LoVo (cell line): ENCODE results near the gene CCDC61.
A peak's percentile ranks its signal among the peaks of the same experiment; 100 is the strongest.

ENCODE experiments used
- DNase-seq: peaks from one replicate; pipeline ENCODE4 v3.0.0-alpha.2; 2016; ENCODE audit warnings: low spot score

The CCDC61 gene, protein sequence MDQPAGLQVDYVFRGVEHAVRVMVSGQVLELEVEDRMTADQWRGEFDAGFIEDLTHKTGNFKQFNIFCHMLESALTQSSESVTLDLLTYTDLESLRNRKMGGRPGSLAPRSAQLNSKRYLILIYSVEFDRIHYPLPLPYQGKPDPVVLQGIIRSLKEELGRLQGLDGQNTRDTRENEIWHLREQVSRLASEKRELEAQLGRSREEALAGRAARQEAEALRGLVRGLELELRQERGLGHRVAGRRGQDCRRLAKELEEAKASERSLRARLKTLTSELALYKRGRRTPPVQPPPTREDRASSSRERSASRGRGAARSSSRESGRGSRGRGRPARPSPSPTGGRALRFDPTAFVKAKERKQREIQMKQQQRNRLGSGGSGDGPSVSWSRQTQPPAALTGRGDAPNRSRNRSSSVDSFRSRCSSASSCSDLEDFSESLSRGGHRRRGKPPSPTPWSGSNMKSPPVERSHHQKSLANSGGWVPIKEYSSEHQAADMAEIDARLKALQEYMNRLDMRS

DNA sequence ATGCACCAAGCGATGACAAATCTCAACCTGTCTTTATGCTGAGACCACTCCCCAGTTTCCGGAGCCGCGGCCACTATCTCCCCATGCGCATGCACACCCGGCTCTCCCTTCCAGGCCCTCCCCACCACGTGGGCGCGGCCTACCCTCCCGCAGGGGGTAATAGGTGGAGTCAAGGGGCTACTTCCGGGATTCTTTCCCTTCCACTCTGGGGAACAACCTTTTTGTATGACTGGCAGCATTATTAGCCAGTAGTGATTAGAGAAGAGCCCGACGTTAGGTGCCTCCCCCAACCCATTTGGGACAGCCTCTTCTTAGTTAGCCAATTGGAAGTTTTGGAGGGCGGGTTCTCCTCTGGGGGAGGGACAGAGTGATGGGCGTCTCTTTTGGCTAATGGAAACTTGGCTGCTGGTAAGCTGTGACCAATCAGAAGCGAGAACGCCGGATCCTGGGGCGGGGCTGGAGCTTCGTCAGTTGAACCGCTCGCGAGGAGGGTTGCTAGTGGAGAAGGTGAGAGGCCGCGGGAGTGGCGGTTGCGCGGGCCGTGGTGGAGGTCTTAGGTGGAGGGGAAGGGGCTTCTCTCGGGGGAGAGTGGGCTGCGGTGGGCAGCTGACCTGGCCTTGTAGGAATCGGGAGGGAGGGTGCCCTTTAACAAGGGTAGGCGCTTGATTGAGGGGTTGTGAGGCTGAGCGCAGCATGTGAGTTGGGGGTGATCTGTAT, at the start of gene CCDC61:
Gene CCDC61, plus strand, starts transcription at position 470 of the 717 bp plus-strand sequence. CDS start 7,552 bp downstream, outside the sequence.
- peak; percentile 98 for DNase-seq

DNA sequence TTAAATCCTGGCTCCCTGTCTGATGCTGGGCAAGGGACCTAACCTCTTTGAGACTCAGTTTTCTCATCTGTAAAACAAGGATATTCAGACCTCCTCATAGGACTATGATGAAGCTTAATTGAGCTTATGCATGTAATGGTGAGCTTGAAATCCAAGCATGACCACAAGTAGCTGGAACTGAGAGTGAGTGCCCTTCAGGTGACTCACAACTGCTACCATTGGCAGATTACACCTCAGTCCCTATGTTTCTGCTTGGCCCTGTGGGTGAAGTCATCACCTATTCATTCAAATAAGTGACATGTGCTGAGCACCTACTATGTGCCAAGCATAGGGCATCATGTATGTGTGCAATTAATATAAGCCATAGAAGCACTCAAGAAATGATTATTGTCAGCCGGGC, 47.3 kb upstream of the CCDC61 start:
- DNase-seq: no peak

DNA sequence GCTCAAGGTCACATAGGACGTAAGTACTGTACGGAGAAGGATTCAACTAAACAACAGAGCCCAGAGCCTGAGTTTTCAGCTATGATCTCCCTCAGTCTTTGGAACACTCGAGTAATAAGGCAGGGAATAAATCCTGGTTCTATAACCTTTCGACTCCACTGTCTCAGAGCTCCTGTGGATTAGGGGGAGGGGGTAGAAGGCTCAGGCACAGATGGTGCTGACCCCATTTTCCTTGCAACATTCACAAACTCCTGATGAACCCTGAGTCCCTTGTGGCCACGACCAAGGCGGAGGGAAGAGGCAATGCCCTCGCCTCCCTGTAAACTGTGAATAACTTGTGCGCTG, 43.0 kb upstream of the CCDC61 start:
- DNase-seq: no peak

DNA sequence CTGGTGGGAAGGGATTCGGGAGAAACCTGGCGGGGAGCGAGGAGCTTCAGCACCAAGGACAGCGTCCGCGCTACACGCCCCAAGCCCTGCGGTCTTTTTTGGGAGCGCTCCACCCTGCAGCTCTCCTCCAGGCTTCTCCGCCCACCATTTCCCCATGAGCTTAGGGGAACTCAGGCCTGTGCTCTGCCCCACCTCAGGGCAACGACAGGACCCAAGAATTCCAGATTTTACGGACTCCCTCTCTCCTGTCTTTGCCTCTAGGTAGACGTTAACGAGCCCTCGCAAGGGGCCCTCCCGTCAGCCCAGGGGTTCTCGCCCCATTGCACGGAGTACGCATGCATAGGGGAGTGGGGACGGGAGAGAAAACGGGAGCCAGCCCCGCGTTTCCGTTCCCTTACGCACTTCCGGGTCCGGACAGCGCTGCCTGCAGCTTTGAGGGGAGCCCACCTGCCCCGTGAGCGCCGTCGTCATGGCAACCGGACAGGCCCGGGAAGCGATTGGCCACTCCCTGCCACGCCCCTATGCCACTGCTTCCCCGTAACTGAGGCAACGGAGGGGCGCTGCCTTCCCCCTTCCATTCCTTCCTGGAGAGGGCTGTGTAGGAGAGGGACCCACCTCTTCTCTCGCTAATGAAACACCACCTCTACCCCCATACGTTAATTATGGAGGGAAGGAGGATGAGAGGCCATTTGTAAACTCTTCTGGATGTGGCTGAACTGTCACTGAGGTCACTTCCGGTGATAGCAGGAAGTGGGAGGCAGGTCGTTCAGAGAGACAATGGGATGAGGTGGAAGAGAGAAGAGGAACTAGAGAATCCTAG, 42.4 kb upstream of the CCDC61 start:
- peak; percentile 37 for DNase-seq

DNA sequence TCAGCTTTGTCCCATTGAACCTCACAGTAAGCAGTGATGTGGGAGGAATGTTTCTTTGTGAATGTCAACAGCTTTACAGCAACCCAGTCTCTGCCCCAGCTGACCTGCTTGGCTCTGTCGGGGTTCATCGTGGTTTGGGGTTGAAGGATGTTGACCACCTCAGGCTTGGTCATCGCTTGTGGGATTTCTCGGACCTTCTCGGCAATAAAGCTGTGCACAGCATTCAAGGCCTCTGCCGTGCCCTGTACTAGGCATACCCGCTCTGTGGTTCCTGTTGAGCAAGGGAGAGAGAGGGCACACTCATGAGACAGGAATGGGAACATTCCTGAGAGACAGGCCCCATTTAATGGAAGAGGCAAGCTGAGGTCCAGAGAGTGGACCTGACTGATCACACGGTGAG, 41.6 kb upstream of the CCDC61 start:
- no peak for DNase-seq

DNA sequence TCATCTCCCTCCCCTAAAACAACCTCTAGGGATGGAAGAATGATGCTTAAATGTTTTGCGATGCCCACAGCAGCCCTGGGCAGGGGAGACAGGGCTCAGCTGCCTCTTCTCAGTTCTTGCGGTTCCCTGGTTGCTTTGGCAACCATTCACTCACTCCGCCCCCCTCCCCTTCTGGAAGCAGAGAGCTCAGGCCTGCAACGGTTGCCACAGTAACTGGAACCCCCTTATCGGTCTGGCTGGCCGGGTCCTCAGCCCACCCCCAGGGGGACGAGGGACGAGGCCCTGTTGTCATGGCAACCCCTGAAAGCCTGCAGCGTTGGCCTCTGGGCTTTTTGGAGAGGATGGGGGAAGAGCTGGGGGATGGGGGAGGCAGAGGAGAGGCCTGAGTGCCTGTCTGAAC, 41.1 kb upstream of the CCDC61 start:
- no peak for DNase-seq

DNA sequence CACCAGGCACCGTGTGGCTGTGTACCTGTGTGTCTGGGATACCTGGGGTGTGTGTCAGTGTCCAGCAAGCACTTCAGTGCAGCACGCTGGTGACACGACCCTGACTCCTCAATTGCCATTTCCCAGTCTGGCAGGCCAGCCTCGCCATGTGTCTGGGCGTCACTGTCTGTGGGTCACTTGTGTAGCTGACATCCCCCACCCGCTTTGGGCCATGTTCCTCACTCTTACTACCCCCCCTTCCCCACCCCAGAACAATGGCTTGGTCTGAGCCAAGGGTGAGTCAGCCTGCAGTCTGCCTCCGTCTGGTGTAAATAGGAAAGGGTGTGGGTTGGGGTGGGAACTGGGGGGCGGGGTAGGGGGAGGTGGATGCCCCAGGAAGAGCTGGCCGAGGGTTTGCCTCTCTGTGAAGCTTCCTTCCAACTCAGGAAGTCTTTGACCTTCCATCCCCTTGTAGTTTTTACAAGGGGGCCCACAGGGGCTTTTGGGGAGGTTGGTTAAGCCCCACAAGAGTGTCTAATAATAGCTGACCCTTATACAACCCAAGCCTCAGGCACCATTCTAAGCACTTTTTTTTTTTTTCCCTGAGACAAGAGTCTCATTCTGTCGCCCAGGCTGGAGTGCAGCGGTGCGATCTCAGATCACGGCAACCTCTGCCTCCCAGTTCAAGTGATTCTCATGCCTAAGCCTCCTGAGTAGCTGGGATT, 39.2 kb upstream of the CCDC61 start:
- no peak for DNase-seq

DNA sequence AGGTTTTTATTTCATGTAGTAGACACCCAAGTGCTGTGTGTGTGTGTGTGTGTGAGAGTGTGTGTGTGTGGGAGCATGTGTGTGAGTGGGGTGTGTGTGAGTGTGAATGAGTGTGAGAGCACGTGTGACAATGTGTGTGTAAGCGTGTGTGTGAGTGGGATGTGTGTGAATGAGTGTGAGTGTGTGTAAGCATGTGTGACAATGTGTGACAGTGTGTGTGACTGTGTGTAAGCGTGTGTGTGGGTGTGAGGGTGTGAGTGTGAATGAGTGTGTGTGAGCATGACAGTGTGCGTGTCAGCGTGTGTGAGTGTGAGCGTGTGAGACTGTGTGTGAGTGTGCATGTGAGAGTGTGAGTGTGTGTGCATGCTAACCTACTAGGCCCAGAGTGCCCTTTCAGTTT, 36.9 kb upstream of the CCDC61 start:
- no peak for DNase-seq

DNA sequence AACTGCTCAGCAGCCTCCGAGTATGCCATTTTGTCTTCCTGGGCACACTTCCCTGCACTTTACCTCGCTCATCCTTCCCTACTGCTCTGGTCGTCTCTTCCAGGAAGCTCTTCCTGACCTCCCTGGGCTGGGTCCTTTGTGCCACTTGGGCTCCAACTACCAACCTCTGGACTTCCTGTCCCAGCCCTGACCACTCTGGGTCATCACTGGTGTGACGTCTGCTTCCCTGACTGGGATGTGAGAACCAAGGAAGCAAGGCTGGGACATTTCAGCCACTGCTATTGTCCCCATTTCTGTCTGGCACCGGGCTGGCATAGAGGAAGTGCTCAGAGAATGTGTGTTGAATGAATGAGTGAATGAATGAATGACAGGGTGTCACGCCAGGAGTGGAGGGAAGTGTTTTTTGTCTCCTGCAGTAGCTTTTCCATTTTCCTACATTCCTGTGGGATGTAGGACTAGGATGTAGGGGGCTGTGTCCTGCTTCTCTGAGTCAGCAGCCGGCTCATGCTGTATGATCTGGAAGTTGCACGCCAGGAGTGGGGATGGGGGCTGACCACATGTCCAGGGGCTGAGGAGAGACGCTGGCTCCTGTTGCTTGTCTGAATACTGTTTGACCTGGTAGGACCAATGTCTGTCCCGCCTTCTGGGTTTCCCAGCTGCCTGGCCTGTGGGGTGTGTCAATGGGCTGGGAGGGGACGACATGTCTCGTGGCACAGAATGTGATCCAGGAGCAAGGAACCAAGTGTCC, 36.3 kb upstream of the CCDC61 start:
- DNase-seq: no peak

DNA sequence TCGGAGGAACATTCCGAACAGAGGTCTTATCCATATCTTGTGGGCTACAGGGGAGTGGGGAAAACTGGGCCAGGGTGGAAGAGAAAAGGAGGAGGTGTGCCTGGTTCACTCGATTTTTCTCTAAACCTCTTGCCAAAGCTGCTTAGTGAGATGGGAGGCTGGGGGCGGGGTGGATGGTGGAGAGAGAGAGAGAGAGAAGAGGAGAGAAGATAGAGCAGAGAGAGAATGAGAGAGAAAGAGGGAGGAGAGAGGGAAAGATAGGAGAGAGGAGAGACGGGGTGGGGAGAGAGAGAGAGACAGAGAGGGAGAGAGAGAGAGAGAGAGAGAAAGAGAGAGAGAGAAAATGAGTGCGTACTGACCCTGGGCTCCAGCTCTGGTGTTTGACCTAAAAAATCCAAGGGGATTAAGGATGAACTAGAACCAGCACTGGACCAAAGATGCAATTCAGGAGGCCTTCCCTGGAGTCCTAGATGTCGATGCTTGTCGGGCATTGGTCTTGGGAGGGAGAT, 35.7 kb upstream of the CCDC61 start:
- no peak for DNase-seq

DNA sequence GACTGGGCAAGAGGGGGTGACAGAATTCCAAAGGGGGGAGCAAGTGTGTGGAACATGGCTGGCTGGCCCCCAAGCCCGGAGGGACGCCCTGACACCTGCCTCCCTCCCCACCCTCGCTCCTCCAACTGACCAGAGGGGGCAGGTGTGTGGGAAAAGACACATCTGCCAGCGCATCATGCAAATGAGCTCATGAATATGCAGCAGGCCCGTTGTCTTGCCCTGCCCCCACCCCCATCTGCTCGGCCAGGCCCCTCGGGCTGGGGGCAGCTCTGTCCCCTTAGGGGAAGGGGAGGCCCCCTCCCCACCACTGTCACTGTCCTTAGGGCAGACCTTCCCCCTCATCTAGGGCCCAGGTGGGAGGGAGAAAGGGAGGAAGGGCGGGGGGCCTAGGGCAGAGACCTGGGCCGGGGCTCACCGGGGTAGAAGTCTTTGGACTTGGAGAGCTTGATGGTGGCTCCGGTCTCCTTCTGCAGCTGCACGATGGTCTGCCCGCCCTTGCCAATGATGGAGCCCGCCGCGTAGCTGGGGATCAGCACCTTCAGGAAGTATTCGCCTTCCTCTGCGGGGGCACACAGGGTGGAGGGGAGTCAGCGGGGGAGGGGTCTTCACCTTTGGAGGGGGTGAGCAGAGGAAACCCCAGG, 34.6 kb upstream of the CCDC61 start:
- no peak for DNase-seq

DNA sequence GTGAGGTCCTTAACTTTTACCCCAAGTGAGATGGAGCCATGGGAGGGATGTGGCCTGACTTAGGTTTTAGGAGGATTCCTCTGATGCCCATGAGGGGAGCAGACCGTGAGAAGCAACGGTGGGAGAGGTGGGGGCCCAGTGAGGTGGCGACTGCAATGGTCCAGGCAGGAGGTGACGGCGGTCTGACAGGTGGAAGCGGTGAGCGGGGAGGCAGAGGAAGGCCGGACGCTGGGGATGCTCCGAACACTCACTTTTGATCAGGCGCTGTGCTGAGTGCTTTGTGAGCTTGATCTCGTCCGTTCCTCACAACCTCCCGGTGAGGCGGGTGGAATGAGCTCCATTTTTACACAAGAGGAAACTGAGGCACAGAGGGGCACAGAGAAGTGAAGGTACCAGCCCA, 33.2 kb upstream of the CCDC61 start:
- DNase-seq: no peak

DNA sequence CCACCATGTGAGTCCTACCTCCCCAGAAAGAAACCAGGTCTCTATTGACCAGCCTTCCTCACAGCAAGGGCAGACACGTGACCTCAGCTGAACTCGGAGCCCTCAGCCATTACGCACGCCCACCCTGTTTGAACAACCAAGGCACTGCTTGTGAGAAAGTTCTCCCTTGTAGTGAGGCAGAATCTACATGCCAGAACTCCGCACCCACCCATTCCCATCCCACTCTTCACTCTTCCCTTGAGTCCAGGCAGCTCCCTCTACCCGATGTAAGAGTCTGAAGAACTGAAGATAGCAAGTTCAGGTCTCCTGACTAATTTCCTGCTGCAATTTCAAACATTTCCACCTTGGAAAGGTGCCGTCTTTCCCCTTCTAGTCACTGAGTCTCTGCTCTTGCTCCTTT, 28.0 kb upstream of the CCDC61 start:
- DNase-seq: no peak

DNA sequence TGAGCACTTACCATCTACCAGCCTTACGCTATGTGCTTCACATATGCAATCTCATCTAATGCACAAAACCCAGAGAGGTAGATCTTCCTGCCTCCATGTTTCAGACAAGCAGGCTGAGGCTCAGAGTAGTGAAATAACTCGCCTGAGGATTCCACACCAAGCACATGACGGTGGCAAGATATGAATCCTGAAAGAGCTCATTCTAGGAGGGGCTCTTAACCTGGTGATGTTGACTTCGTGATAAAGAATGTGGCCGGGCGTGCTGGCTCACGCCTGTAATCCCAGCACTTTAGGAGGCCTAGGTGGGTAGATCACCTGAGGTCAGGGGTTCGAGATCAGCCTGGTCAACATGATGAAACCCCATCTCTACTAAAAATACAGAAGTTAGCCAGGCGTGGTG, 26.6 kb upstream of the CCDC61 start:
- no peak for DNase-seq

DNA sequence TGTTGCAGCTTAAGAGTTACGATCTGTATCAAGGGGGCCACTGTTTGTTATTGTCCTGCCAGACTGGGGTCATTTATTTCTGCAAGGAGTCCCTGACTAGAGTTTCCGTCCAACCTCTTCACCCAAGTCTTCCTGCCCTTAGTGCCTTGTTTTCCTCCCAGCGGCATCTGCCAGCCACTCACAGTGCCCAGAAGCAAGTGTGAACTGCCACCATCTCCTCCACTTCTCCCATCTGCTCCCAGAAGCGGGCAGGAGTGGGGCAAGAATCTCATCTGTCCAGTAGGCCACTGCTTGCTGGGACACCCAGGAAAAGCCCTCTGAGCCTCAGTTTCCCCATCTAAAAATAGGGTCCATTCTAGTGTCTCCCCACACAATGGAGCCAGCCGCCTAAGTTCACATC, 25.6 kb upstream of the CCDC61 start:
- no peak for DNase-seq

DNA sequence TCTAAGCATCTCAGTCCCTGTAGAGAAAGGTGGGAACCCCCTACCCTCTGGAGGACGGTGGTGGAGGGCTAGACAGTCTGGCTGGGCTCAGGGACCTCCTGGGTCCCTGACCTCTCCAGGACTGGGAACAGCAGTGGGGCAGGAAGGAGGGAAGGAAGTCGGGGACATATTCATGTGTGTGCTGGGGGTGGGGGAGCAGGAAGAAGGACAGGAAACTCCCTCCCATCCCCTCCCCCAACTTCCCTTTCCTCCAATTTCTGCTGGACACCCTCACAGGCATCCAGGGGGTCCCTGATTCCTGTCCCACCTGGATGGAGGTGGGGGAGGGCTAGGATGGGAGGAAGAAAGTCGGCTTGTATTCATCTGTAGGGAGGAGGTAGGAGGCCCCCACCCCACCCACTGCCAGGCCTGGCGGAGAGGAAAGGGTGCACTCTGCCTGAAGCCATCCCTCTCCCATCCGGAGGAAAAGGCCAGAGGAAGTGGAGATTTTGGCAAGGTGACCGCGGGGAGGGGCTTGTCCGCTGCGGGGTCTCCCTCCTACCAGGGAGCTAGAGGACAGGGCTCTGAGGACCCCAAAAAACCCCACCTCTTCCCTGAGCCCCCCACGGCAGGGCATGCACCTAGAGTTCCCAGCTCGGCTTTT, 23.9 kb upstream of the CCDC61 start:
- no peak for DNase-seq

DNA sequence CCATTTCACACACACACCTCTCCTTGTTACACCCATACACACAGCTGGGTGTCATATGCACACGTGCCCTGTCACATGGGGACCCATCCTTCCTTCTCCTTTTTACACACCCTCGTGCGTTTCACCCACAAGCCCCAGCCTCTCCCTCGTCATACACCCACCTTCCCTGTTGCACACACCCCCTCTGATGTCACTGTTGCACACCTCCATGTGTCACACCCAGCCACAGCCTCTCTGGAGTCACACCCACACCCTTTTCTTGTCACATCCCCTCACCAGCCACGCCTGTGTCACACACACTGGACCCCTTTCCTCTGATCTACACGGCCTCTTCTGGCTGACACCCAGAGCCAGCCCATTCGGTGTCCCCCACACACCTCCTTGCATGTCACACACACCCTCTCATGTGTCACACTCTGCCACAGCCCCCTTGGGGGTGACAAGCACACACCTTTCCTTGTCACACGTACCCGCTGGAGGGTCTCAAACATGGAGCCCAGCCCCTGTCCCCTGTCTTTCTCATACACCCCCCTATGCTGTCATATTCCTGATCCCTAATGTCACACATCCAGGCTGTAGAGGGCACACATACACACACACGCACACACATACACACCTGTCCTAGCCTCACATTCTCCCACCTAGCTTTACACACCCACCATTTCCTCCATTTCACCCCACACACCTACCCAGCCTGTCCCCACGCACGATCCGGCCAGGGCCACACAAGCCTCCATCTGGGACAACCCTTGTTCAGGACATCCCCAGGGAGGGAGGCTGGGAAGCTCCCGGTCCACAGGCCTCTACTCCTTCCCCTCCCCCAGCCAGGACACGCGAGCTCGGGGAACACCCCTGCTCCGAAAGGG, 23.0 kb upstream of the CCDC61 start:
- DNase-seq: no peak

DNA sequence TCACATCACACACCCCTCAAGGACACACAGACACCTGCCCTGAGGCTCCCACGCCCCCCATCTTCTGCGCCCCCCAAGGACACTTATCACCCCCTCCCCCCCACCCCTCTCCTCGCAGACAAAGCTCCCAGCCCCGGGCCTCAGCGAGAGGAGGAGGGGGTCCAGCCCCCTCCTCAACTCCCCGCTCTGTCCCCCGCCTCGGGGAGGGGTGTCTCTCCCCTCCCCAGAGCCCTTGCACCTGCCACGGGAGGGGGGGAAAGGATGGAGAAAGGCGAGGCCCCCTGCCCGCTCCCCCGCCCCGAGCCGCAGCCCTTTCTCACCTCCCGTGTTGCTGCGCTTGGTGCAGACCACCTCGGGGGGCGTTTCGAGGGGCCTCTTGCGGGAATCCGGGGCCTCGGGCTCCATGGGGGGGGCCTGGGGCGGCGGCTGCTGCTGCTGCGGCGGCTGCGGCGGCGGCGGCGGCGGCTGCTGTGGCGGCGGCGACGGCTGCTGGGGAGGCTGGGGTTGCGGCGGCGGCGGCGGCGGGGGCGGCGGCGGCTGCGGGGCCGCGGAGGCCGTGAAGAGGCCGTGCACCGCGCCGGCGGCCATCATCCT, 22.2 kb upstream of the CCDC61 start:
- no peak for DNase-seq
